GM12878 (cell line): ENCODE results near the gene DOLPP1. TPM values are rescaled to one million over a fixed set of nuclear protein-coding genes. Genes with fewer than 3 reads are reported as not detected.

ENCODE experiments used
- BCL11A ChIP-seq: IDR thresholded peaks from 2 replicates; pipeline ENCODE4 v1.6.1; 2011; ENCODE audit warnings: low read depth, low read length
- BHLHE40 ChIP-seq, 2 experiments: fragments of 450-650 bp in 1 of 2; IDR thresholded peaks; 2 replicates each; pipeline ENCODE4 v1.6.1; 2011 to 2017; ENCODE audit warnings: low read depth in 2 of 2, borderline replicate concordance in 1 of 2, improper control_type of control experiment in 1 of 2, low read length in 1 of 2, mild to moderate bottlenecking in 1 of 2
- KDM1A ChIP-seq: fragments of 200-600 bp; sonication (generic); IDR thresholded peaks from 2 replicates; pipeline ENCODE4 v1.6.1; 2016; ENCODE audit warnings: borderline replicate concordance
- MYB ChIP-seq: fragments of 150-350 bp; IDR thresholded peaks from 2 replicates; pipeline ENCODE4 v1.6.1; 2014; ENCODE audit warnings: mild to moderate bottlenecking, low read depth, low read length, borderline replicate concordance
- NBN ChIP-seq: fragments of 450-650 bp; IDR thresholded peaks from 2 replicates; pipeline ENCODE4 v1.6.1; 2016
- RFX5 ChIP-seq: IDR thresholded peaks from 2 replicates; pipeline ENCODE4 v1.6.1; 2011; ENCODE audit warnings: low read depth, low read length, improper control_type of control experiment
- SREBF1 ChIP-seq: IDR thresholded peaks from 2 replicates; pipeline ENCODE4 v1.6.1; 2012; ENCODE audit warnings: mild to moderate bottlenecking, low read length
- polyA plus RNA-seq, 11 experiments: library from polyadenylated mRNA; depleted of rRNA in 4 of 11; unstranded in 6 of 11; stranded (reverse) in 5 of 11; fragments of >200 nt; fragmentation: Nextera tagmentation in 4 of 11; fragmentation: Illumina TruSeq in 1 of 11; extraction: Ambion mirVana in 4 of 11; extraction: Trizol in 1 of 11; gene quantifications; 1 replicate in 1 of 11; 2 replicates in 10 of 11; pipeline versions ENCODE4 v1.2.1 to v1.2.3, GENCODE V29; 2011 to 2016; ENCODE audit warnings: inconsistent platforms in 2 of 11, missing spikeins in 2 of 11, low read depth in 1 of 11
- total RNA-seq, 4 experiments: library from RNA; depleted of rRNA in 3 of 4; stranded (reverse); fragments of >200 nt in 3 of 4; fragmentation: Illumina TruSeq in 1 of 4; extraction: Trizol in 1 of 4; gene quantifications; 2 replicates each; pipeline versions ENCODE4 v1.2.1 to v1.2.3, GENCODE V29; 2013 to 2021
- TF ChIP-seq, protein P1 (sequence below): fragments of 450-650 bp; IDR thresholded peaks from 2 replicates; pipeline ENCODE4 v1.6.1; 2017; ENCODE audit warnings: mild to moderate bottlenecking, moderate library complexity
- TF ChIP-seq, protein P2 (sequence below): fragments of 450-650 bp; IDR thresholded peaks from 2 replicates; pipeline ENCODE4 v1.6.1; 2017; ENCODE audit warnings: mild to moderate bottlenecking, low read depth, inconsistent platforms; ENCODE audit not compliant: poor library complexity, severe bottlenecking
- TF ChIP-seq, protein P3 (sequence below): fragments of 450-650 bp; IDR thresholded peaks from 2 replicates; pipeline ENCODE4 v1.6.1; 2018; ENCODE audit warnings: mild to moderate bottlenecking, low read depth, moderate library complexity; ENCODE audit not compliant: partially characterized antibody
- TF ChIP-seq, protein P4 (sequence below): fragments of 450-650 bp; formaldehyde crosslinking; IDR thresholded peaks from 2 replicates; pipeline ENCODE4 v1.4.0; 2022; ENCODE audit warnings: mild to moderate bottlenecking, moderate library complexity
- TF ChIP-seq, protein P5 (sequence below): fragments of 450-650 bp; conservative IDR thresholded peaks from 2 replicates; pipeline ENCODE4 v1.6.1; 2017; ENCODE audit warnings: mild to moderate bottlenecking, moderate library complexity
- TF ChIP-seq, protein P6 (sequence below): IDR thresholded peaks from 2 replicates; pipeline ENCODE4 v1.6.1; 2012; ENCODE audit warnings: low read depth, low read length, improper control_type of control experiment

DOLPP1 gene
- total and polyA plus RNA-seq, 10 of the 15 experiments (the other 5 are each of a cell fraction or from before 2014, with no cell fraction given): 0.76 to 19.9 (median 13.4) TPM

DNA sequence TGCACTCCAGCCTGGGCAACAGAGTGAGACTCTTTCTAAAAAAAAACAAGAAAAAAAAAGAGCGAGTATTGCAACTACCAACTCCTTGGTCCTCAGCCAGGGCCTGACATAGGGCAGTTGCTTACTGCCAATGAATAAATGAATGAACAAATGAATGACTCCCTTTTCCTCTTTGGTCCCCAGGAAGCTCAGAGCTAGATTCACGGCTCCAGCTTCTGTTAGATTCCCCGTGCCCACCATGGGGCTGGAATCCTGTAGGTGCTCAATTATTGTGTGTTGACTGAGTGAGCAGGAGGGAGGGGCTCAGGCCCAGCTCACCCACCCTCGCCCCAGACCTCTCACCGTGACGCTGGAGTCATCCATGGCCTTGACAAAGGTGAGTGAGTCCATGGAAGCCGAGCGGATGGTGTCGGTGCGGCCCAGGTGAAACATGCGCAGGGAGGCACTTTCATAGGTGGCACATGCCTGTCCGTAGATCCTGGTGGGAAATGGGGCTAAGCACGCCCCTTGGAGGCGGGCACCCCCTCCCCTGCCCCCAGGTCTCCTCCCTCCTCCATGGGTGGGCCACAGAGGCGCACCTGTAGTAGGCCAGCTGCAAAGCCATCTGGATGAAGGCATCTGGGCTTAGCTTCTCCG, 16.9 kb downstream of the DOLPP1 start (continued):
- TF ChIP-seq, protein P1, sequence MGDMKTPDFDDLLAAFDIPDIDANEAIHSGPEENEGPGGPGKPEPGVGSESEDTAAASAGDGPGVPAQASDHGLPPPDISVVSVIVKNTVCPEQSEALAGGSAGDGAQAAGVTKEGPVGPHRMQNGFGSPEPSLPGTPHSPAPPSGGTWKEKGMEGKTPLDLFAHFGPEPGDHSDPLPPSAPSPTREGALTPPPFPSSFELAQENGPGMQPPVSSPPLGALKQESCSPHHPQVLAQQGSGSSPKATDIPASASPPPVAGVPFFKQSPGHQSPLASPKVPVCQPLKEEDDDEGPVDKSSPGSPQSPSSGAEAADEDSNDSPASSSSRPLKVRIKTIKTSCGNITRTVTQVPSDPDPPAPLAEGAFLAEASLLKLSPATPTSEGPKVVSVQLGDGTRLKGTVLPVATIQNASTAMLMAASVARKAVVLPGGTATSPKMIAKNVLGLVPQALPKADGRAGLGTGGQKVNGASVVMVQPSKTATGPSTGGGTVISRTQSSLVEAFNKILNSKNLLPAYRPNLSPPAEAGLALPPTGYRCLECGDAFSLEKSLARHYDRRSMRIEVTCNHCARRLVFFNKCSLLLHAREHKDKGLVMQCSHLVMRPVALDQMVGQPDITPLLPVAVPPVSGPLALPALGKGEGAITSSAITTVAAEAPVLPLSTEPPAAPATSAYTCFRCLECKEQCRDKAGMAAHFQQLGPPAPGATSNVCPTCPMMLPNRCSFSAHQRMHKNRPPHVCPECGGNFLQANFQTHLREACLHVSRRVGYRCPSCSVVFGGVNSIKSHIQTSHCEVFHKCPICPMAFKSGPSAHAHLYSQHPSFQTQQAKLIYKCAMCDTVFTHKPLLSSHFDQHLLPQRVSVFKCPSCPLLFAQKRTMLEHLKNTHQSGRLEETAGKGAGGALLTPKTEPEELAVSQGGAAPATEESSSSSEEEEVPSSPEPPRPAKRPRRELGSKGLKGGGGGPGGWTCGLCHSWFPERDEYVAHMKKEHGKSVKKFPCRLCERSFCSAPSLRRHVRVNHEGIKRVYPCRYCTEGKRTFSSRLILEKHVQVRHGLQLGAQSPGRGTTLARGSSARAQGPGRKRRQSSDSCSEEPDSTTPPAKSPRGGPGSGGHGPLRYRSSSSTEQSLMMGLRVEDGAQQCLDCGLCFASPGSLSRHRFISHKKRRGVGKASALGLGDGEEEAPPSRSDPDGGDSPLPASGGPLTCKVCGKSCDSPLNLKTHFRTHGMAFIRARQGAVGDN: no peak
- TF ChIP-seq BCL11A (no peak), BHLHE40 (IDR thresholded peaks at IDR 0.05; ENCODE audit: borderline replicate concordance in 1 of 2, low read depth in 2 of 2, low read length in 1 of 2) (no peak), RFX5 (no peak), KDM1A (no peak), SREBF1 (no peak), MYB (no peak), NBN (no peak)
- TF ChIP-seq, protein P2, sequence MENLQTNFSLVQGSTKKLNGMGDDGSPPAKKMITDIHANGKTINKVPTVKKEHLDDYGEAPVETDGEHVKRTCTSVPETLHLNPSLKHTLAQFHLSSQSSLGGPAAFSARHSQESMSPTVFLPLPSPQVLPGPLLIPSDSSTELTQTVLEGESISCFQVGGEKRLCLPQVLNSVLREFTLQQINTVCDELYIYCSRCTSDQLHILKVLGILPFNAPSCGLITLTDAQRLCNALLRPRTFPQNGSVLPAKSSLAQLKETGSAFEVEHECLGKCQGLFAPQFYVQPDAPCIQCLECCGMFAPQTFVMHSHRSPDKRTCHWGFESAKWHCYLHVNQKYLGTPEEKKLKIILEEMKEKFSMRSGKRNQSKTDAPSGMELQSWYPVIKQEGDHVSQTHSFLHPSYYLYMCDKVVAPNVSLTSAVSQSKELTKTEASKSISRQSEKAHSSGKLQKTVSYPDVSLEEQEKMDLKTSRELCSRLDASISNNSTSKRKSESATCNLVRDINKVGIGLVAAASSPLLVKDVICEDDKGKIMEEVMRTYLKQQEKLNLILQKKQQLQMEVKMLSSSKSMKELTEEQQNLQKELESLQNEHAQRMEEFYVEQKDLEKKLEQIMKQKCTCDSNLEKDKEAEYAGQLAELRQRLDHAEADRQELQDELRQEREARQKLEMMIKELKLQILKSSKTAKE: no peak
- TF ChIP-seq, protein P3, sequence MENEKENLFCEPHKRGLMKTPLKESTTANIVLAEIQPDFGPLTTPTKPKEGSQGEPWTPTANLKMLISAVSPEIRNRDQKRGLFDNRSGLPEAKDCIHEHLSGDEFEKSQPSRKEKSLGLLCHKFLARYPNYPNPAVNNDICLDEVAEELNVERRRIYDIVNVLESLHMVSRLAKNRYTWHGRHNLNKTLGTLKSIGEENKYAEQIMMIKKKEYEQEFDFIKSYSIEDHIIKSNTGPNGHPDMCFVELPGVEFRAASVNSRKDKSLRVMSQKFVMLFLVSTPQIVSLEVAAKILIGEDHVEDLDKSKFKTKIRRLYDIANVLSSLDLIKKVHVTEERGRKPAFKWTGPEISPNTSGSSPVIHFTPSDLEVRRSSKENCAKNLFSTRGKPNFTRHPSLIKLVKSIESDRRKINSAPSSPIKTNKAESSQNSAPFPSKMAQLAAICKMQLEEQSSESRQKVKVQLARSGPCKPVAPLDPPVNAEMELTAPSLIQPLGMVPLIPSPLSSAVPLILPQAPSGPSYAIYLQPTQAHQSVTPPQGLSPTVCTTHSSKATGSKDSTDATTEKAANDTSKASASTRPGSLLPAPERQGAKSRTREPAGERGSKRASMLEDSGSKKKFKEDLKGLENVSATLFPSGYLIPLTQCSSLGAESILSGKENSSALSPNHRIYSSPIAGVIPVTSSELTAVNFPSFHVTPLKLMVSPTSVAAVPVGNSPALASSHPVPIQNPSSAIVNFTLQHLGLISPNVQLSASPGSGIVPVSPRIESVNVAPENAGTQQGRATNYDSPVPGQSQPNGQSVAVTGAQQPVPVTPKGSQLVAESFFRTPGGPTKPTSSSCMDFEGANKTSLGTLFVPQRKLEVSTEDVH: no peak
- TF ChIP-seq, protein P4, sequence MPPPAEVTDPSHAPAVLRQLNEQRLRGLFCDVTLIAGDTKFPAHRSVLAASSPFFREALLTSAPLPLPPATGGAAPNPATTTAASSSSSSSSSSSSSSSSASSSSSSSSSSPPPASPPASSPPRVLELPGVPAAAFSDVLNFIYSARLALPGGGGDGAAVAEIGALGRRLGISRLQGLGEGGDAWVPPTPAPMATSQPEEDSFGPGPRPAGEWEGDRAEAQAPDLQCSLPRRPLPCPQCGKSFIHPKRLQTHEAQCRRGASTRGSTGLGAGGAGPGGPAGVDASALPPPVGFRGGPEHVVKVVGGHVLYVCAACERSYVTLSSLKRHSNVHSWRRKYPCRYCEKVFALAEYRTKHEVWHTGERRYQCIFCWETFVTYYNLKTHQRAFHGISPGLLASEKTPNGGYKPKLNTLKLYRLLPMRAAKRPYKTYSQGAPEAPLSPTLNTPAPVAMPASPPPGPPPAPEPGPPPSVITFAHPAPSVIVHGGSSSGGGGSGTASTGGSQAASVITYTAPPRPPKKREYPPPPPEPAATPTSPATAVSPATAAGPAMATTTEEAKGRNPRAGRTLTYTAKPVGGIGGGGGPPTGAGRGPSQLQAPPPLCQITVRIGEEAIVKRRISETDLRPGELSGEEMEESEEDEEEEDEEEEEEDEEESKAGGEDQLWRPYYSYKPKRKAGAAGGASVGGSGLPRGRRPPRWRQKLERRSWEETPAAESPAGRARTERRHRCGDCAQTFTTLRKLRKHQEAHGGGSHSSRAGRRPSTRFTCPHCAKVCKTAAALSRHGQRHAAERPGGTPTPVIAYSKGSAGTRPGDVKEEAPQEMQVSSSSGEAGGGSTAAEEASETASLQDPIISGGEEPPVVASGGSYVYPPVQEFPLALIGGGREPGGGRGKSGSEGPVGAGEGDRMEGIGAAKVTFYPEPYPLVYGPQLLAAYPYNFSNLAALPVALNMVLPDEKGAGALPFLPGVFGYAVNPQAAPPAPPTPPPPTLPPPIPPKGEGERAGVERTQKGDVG (CRISPR knock-in tag): no peak
- TF ChIP-seq, protein P5, sequence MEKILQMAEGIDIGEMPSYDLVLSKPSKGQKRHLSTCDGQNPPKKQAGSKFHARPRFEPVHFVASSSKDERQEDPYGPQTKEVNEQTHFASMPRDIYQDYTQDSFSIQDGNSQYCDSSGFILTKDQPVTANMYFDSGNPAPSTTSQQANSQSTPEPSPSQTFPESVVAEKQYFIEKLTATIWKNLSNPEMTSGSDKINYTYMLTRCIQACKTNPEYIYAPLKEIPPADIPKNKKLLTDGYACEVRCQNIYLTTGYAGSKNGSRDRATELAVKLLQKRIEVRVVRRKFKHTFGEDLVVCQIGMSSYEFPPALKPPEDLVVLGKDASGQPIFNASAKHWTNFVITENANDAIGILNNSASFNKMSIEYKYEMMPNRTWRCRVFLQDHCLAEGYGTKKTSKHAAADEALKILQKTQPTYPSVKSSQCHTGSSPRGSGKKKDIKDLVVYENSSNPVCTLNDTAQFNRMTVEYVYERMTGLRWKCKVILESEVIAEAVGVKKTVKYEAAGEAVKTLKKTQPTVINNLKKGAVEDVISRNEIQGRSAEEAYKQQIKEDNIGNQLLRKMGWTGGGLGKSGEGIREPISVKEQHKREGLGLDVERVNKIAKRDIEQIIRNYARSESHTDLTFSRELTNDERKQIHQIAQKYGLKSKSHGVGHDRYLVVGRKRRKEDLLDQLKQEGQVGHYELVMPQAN: no peak
- TF ChIP-seq, protein P6, sequence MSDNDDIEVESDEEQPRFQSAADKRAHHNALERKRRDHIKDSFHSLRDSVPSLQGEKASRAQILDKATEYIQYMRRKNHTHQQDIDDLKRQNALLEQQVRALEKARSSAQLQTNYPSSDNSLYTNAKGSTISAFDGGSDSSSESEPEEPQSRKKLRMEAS: no peak
